HG02840 (cell line): ENCODE measurements around the gene IRGC.

Experiments used
- ATAC-seq: cut with Tn5 transposase; IDR thresholded peaks from one replicate; pipeline ENCODE4 v1.9.1; 2021; ENCODE audit warnings: mild to moderate bottlenecking, moderate library complexity, moderate number of reproducible peaks; ENCODE audit not compliant: unreplicated experiment, low FRiP score

Gene IRGC

GRCh38 chr19:43720936-43721335 is 5.1 kb downstream of the IRGC start:
- no peak for ATAC-seq

GRCh38 chr19:43721469-43722048 is 5.7 kb downstream of the IRGC start:
- no peak for ATAC-seq

GRCh38 chr19:43723588-43723987 is 7.7 kb downstream of the IRGC start:
- ATAC-seq = no peak

- no peak for ATAC-seq
Measured at GRCh38 chr19:43724896-43725295, 9.0 kb downstream of the IRGC start.

- no peak for ATAC-seq
Measured at GRCh38 chr19:43725468-43725867, 9.6 kb downstream of the IRGC start.

- no peak for ATAC-seq
Measured at GRCh38 chr19:43726736-43727592, 11.1 kb downstream of the IRGC start.

GRCh38 chr19:43727593-43727853 is 11.6 kb downstream of the IRGC start:
- no peak for ATAC-seq

GRCh38 chr19:43729919-43730318 is 14.0 kb downstream of the IRGC start:
- no peak for ATAC-seq

- ATAC-seq = no peak
Measured at GRCh38 chr19:43731346-43731745, 15.5 kb downstream of the IRGC start.

- no peak for ATAC-seq
Measured at GRCh38 chr19:43731846-43732245, 16.0 kb downstream of the IRGC start.

GRCh38 chr19:43735013-43735412 is 19.1 kb downstream of the IRGC start:
- ATAC-seq = no peak

- no peak for ATAC-seq
Measured at GRCh38 chr19:43735957-43736356, 20.1 kb downstream of the IRGC start.

- no peak for ATAC-seq
Measured at GRCh38 chr19:43738780-43739211, 22.9 kb downstream of the IRGC start.

GRCh38 chr19:43739439-43740235 is 23.8 kb downstream of the IRGC start:
- no peak for ATAC-seq

GRCh38 chr19:43741075-43741825 is 25.4 kb downstream of the IRGC start:
- ATAC-seq = no peak

- ATAC-seq = no peak
Measured at GRCh38 chr19:43743059-43743458, 27.2 kb downstream of the IRGC start.

GRCh38 chr19:43747557-43748204 is 31.8 kb downstream of the IRGC start:
- ATAC-seq = no peak

- ATAC-seq = no peak
Measured at GRCh38 chr19:43748205-43748594, 32.3 kb downstream of the IRGC start.

GRCh38 chr19:43748685-43749084 is 32.8 kb downstream of the IRGC start:
- ATAC-seq = no peak

GRCh38 chr19:43749152-43749551 is 33.3 kb downstream of the IRGC start:
- ATAC-seq = no peak
